Ishikawa (cell line): Measurements from ENCODE around the gene R3HDM4.

ENCODE experiments used
- CEBPB ChIP-seq: IDR thresholded peaks from 2 replicates; pipeline ENCODE4 v1.6.1; 2012
- EP300 ChIP-seq: IDR thresholded peaks from 2 replicates; pipeline ENCODE4 v1.6.1; 2012; ENCODE audit warnings: borderline replicate concordance
- FOXM1 ChIP-seq: IDR thresholded peaks from 2 replicates; pipeline ENCODE4 v1.6.1; 2012; ENCODE audit warnings: low read depth, borderline replicate concordance
- MAX ChIP-seq: IDR thresholded peaks from 2 replicates; pipeline ENCODE4 v1.6.1; 2012
- NFIC ChIP-seq: IDR thresholded peaks from 2 replicates; pipeline ENCODE4 v1.6.1; 2012
- REST ChIP-seq: IDR thresholded peaks from 2 replicates; pipeline ENCODE4 v1.6.1; 2012; ENCODE audit warnings: low read depth, mild to moderate bottlenecking
- USF1 ChIP-seq: IDR thresholded peaks from 2 replicates; pipeline ENCODE4 v1.6.1; 2012

GRCh38 chr19:868458-869244 is 44.4 kb downstream of the R3HDM4 start:
- TF ChIP-seq NFIC = no peak
- TF ChIP-seq MAX = no peak
- no peak for TF ChIP-seq REST
- TF ChIP-seq EP300 = no peak
- no peak for TF ChIP-seq CEBPB
- no peak for TF ChIP-seq FOXM1
- TF ChIP-seq USF1 = no peak
